GM12875 (cell line): ENCODE measurements around the gene IPO8.

ENCODE experiments used
- H3K4me3 ChIP-seq: one replicate; pipeline ENCODE4 v1.5.1; 2011; ENCODE audit warnings: low read depth, low read length, control low read depth
- TF ChIP-seq, protein P1 (sequence below): IDR thresholded peaks from 2 replicates; pipeline ENCODE4 v1.5.1; 2011; ENCODE audit warnings: low read depth, mild to moderate bottlenecking, control low read depth, inconsistent platforms, low read length, moderate library complexity, borderline replicate concordance; ENCODE audit not compliant: insufficient read depth

The IPO8 gene

DNA sequence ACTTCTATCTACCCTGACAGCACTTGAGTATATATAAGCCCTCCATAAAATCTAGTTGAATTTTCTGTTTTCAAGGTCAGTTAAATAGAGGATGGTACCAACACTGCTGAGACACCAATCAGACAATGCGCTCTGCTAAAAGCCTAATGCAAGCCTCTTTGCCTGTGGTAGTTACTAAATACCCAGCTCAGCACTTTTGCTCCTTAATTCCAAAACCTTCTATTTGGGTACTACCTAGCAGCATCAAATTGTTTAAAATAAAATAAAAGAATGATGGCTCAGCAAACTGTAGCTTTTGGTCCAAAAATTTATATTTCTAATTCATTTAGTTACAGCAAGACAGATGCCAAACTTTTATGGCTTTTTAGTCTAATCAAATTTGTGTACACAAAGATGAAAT lies 107.9 kb downstream of the IPO8 start:
- TF ChIP-seq, protein P1, sequence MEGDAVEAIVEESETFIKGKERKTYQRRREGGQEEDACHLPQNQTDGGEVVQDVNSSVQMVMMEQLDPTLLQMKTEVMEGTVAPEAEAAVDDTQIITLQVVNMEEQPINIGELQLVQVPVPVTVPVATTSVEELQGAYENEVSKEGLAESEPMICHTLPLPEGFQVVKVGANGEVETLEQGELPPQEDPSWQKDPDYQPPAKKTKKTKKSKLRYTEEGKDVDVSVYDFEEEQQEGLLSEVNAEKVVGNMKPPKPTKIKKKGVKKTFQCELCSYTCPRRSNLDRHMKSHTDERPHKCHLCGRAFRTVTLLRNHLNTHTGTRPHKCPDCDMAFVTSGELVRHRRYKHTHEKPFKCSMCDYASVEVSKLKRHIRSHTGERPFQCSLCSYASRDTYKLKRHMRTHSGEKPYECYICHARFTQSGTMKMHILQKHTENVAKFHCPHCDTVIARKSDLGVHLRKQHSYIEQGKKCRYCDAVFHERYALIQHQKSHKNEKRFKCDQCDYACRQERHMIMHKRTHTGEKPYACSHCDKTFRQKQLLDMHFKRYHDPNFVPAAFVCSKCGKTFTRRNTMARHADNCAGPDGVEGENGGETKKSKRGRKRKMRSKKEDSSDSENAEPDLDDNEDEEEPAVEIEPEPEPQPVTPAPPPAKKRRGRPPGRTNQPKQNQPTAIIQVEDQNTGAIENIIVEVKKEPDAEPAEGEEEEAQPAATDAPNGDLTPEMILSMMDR: no peak
- no peak overlapping the region for H3K4me3 ChIP-seq

DNA sequence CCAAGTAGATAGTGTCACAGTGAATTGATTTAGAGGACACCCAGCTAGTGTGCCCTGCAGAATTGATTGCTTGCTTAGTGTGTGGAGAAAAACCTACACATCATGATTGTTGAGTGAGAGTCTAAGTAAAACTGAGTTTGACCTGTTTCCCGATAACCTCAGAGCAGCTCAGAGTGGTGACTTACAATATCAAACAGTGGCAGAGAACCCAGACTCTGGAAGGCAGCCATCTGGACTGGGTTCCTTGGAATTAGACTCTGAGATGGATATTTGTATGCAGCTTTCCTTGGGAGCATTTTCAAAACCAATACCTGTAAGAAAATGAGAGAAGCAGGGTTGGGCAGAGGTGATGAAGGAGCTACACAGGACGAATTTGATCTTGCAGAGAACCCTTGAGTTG lies 109.8 kb downstream of the IPO8 start:
- TF ChIP-seq, protein P1: no peak
- no peak overlapping the region for H3K4me3 ChIP-seq

DNA sequence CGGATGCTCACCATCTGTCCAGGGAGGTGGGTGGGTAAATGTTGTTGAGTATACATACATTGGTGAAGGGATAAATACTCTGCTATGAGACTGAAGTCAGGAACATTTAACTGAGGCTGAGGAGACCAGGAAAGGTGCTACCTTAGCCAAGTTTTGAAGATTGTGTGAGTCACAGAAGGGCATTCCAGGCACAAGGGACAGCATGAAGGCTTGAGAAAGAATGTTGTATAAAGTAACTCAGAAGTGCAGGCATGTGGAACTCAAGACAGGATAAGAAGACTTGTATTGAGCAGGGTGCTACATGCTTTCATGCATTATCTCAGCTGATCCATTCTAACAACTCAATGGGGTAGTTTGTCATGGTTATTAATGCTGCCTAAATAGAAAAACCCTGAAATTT lies 112.7 kb downstream of the IPO8 start:
- TF ChIP-seq, protein P1: no peak
- no peak overlapping the region for H3K4me3 ChIP-seq

DNA sequence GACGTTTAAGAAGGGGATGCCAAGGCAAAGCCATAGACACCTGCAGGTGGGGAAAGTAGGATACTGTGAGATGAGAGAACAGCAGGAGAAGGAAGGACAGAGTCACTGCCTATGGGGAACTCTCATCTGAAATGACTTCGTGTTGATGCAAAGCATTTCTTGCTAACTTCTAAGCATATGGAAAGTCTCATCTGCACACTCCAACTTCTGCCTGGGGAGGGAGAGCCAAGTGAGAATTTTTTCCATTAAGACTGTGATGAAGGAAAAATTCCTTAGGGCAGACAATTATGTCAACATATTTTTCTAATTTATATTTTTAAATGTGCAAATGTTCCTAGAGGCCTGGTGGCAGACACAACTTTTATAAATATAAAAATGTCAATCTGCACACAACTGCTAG lies 115.3 kb downstream of the IPO8 start:
- TF ChIP-seq, protein P1: no peak
- no peak overlapping the region for H3K4me3 ChIP-seq
